HG03460 (cell line): ENCODE results near the gene ADPRS.

Experiments
- ATAC-seq: cut with Tn5 transposase; IDR thresholded peaks from one replicate; pipeline ENCODE4 v1.9.1; 2021; ENCODE audit not compliant: unreplicated experiment

The ADPRS gene

DNA sequence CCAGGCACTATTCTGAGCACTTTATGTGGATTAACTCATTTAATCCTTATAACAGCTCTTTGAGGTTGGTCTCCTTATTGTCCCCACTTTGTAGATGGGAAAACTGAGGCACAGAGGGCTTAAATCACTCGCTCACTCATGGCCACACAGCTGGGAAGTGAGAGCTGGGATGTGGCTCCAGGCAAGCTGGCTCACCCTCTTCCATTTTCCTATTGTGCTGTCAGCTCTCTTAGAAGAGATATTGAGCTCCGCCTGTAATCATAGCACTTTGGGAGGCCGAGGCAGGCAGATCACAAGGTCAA, 40.2 kb downstream of the ADPRS start:
- no peak for ATAC-seq

DNA sequence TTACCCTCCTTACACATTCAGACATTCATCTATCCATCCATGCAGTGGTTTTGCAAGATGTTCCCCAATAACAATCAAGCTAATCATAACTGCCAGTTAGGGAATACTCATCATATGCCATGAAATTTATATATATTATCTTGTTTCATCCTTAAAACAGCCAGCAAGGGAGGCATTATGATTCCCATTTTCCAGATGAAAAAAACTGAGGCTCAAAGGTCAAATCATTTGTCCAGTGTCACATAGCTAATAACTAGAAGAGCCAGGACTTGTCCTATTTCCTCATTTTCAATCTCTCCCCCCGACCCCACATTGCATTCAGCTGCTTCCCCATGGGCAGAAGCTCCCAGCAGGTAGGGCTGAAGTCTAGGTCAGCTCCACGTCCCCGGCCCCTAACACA, 43.3 kb downstream of the ADPRS start:
- no peak for ATAC-seq

DNA sequence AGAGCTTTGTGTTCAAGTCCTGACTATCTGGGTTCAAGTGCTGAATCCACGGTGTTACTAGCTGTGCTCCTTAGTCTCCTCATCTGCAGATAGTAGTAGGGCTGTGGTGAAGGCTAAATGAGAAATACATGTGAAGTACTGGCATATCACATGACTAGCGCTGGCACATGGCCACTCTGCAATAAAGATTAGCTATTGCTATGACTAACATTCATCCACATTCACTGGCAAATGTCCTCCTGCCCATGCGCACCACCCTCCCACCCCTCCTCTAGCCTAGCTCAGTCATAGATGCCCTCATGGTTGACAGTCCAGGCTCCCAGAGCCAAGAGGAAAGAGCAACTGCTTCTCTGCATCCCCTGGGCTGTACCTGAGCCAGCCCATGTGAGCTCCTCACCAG, 44.8 kb downstream of the ADPRS start:
- no peak for ATAC-seq

DNA sequence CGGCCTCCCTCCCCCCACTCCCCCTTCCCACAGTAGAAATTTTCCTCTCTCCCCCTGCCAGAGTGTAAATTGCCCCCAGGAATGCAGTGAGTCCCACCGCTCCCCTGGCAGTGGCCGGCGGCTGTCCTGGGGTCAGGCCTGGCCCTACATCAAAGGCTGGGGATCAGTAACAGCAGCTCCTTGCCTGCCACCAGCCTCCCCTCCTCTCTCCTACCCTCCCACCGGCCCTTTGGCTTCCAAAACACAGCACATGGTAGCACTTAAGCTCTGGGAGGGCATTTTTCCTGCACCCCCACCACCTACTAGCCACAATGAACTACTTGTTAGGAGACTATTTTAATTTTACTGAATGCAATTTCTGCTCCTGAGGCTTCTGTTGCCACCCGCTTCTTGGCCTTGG, 45.3 kb downstream of the ADPRS start:
- ATAC-seq = no peak

DNA sequence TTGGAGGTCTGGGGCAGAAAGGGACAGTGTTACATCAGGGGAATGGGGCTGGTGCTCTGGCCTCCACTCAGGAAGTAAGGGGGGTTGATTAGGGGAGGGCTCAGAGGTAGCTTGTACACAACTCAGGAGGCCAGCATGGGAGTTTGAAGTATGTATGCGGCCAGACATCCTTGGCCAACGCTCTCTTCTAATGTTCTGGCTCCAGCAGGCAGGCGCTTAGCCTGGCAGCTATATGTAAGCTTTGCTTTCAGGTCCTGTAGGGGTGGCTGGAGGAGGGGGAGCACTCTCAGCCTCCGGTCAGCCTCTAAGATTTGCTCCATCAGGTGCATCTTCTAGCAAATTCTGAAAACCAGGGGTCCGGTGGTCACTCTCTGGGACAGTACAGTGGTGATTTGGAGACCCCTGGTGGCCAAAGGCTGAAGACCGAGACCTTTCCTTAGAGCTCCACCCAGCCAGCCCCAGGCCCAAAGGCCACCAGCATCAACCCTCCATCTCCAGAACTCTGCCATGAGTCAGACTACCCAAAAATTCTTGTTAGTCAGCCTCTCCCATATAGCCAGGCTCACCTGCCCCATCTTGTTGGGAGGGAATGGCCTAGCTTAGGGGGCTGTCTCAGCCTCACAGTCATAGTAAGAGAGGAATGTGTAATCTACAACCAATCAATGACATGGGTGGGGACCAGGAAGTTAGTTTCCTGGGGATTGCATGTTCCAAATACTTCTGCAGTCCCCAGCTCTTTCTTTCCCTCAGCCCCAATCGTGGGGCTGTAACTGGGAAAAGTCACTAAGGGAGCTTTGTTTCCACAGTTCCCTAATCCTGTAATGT, 46.0 kb downstream of the ADPRS start:
- ATAC-seq = no peak

DNA sequence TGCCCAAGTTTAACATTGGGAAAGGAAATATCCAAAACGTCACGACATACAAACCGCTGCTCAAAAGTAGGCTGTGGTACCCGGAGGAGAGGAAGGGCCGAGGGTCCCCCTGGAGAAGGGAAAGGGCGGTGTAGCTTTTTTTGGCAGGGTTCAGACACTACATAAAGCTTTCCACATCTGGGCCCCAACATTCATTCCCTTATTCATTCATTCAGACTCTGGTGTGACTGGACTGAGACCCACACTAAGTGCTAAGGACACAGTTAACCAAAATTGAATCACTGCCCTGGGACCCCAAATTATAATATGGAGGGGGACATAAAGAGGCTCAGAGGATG, 46.6 kb downstream of the ADPRS start:
- no peak for ATAC-seq

DNA sequence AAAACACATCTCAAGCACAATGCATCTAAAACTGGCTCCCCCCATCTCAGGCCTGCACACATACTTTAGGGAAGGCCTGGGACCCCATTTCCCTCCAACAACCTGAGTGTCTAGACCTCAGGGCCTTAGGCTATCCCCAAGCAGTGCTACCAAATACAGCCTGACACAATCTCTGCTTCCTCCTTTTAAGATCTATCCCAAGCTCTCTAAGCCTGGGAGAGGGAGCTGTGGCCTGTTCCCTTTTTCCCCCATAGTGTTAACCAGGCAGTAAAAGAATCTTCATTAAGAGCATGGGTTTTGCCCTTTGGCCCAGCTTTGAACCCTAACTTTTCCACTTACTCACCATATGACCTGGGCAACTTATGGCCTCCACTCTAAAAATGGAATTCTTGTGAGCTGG, 47.1 kb downstream of the ADPRS start:
- ATAC-seq = no peak

DNA sequence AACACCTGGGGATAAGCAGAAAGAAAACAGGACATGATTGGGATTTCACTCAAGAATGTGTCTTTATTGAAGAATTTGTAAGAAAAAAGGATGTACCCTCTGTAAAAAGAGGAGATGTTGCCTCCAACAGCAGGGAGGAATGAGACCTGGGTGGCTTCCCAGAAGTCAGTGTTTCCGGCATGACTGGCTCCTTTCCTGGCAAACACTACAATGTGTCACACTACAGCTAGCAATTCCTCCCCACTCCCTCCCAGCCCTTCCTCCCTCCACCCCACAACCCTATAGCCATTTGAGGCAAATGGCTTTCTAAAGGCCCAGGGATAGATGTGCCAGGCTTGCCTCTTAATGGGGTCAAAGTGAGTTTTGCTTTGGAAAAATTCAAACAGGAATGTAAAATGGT, 47.8 kb downstream of the ADPRS start:
- ATAC-seq = no peak

DNA sequence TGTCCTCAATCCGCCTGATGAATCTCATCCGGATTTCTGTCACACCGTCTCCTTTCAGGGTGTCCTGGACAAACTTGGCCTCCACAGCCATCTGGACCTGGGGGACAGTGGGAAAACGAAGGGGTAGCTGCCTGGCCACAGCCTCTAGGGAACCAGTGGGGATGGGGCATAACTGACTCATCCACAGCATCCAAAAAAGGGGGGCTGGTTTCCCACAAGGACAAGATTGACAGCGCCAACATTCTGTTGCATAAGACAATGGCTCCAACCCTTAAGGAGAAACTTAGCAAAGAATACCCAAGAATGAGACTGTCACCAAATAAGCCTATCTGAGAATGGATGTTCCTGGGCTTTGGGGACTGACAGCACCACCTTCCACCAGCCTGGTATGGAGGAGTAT, 48.5 kb downstream of the ADPRS start:
- ATAC-seq = no peak

DNA sequence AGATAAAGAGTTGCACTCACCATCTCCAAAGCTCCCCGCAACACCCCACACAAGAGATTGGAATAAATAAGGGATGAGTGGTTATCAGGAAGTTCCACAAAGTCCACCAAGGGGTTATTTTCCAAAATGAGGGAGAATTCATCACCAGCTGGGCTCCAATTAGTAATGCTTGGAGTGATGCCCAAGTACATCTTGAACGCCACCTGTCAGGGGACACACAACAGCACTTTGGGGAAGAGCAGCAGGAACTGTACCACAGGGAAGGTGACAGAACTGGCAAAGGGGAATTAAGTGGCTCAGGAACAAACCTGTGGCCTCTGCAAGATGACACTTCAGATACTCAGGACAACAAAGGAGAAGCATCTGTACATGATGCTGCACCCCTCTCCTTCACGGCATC, 49.1 kb downstream of the ADPRS start:
- no peak for ATAC-seq

DNA sequence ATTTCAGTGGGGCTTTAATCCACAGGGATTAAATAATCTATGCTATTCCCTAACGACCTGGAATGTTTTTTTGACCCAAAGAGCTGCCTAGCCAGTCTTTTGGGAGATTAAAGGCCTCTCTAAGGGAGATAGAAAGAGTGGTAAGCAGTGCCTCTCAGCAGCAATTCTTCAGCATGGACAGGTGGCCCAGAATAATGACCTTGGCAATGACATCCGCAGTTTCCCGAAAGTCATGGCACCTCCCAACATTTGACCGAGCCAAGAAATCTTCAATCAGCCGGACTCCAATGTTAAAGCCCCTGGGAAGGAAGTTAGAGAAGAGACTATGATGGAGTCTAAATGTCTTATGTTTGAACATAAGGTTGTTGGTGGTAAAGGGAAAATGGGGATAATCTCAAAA, 50.8 kb downstream of the ADPRS start:
- ATAC-seq = no peak

DNA sequence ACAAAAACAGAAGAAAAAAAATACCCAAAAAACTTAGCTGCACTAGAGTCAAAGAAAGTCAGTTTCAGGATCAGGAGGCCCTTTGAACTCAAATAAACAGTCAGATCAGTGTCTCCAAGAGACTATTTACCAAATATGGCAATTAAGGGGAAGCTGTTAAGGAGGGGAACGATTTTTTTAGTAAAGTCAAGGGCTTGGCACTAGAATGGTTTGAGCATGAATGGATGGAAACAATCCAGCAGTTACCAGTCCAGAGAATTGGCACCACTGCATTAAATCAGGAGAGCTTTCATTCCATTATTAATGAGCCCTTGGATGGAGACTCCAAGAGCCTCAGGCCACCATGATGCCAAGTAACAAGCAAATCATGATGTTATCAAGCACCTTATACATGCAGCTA, 53.4 kb downstream of the ADPRS start:
- no peak for ATAC-seq

DNA sequence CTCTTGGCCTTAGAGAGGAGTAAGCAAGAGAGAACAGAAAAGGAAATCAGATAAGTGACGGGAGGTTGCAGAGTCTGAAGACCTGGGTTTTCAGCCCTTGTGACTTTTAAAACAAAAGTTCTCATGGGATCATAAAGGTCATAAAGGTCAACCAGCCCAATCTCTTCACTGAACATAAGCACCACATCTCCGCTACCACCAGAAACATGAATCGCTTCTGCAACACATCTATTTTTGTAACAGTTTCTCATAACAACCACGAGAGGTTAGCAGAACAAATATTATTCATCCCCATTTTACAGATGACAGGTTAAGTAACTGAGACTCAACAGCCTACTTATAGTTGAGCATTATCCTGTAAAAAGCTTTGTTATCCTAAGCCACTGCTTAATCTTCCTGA, 54.7 kb downstream of the ADPRS start:
- ATAC-seq = no peak
